Naive thymus-derived CD8-positive, alpha-beta T cell (primary cell): ENCODE measurements around the gene SLC6A1. TPM values are rescaled to one million over a fixed set of nuclear protein-coding genes. Genes with fewer than 3 reads are reported as not detected.

ENCODE experiments used
- ATAC-seq, 2 donors: fragments of 150-1000 bp; cut with Tn5 transposase in 1 of 2; sonication (Bioruptor Pico), chemical (Tn5 transposase) in 1 of 2; 1 replicate in 1 of 2; 2 replicates in 1 of 2; pipeline ENCODE4 v1.10.0; 2021; ENCODE audit warnings: mild to moderate bottlenecking in 2 of 2, moderate library complexity in 2 of 2
- POLR2A ChIA-PET: fragments of 350-600 bp; sonication (Branson Sonifier 250); formaldehyde crosslinking; loops from one replicate; lab custom pipeline; 2021; ENCODE audit warnings: antibody characterized with exemption; lab: Charles Lee
- DNase-seq, 10 donors: peaks; one replicate each; pipeline versions ENCODE4 v3.0.0 to v3.0.0-alpha.2; 2020 to 2022
- H3K27ac Mint-ChIP-seq, 10 donors: one replicate each; pipeline ENCODE4 v1.8.0; 2020 to 2022; ENCODE audit warnings: mild to moderate bottlenecking in 10 of 10, mixed read lengths in 10 of 10, moderate library complexity in 4 of 10, inconsistent platforms in 1 of 10
- H3K27me3 Mint-ChIP-seq, 5 donors: one replicate each; pipeline ENCODE4 v1.8.0; 2021 to 2022; ENCODE audit warnings: mixed read lengths in 5 of 5
- H3K36me3 Mint-ChIP-seq, 3 donors: one replicate each; pipeline ENCODE4 v1.8.0; 2020 to 2022; ENCODE audit warnings: mixed read lengths in 3 of 3, mild to moderate bottlenecking in 2 of 3, inconsistent platforms in 1 of 3
- H3K4me1 Mint-ChIP-seq, 4 donors: one replicate each; pipeline ENCODE4 v1.8.0; 2021 to 2022; ENCODE audit warnings: mixed read lengths in 4 of 4
- H3K4me3 Mint-ChIP-seq, 10 donors: one replicate each; pipeline ENCODE4 v1.8.0; 2020 to 2022; ENCODE audit warnings: mild to moderate bottlenecking in 10 of 10, mixed read lengths in 10 of 10, moderate library complexity in 6 of 10, inconsistent platforms in 1 of 10
- H3K9me3 Mint-ChIP-seq, 9 donors: one replicate each; pipeline ENCODE4 v1.8.0; 2020 to 2022; ENCODE audit warnings: mixed read lengths in 9 of 9, mild to moderate bottlenecking in 3 of 9, inconsistent platforms in 1 of 9, moderate library complexity in 1 of 9
- polyA plus RNA-seq, 3 donors: library from polyadenylated mRNA; unstranded; fragments of 300-500 nt; fragmentation: Illumina TruSeq; gene quantifications; one replicate each; pipeline ENCODE4 v1.2.3, GENCODE V29; 2021
- total RNA-seq, 8 experiments: library from RNA in 2 of 8; stranded (reverse) in 2 of 8; gene quantifications; one replicate each; pipeline ENCODE4 v1.2.3 and lab custom pipeline; 2021 to 2026

The SLC6A1 gene
- total RNA-seq (not detected), polyA plus RNA-seq (not detected), total RNA-seq (lab: John Stamatoyannopoulos, UW) (0 reads per million in 6 experiments)

- no peaks in the 10 kb centered on the region for H3K9me3 Mint-ChIP-seq
- H3K4me1 Mint-ChIP-seq: peaks cover 5 to 13% (median 9%) of the 10 kb centered on the region in 4 donors
- H3K27ac Mint-ChIP-seq: peak within 1 kb of the TSS in 1 of 10 donors; percentile 71
- peak within 1 kb of the TSS; percentile 35 to 88 (median 68) for H3K4me3 Mint-ChIP-seq
- ATAC-seq: no peak
- no peaks in the 10 kb centered on the region for H3K36me3 Mint-ChIP-seq
- POLR2A ChIA-PET: no interaction called here
- no peak for DNase-seq
- H3K27me3 Mint-ChIP-seq: peaks cover 39 to 94% (median 55%) of the 10 kb centered on the region in 5 donors
Observed at GRCh38 chr3:10992017-10992942, at the start of gene SLC6A1. SLC6A1 (plus strand) TSS chr3:10992748; CDS start chr3:11017212, 24,464 bp downstream.

- H3K36me3 Mint-ChIP-seq: peaks cover 0 to 2% (median 0%) of the 10 kb centered on the region in 3 donors
Observed at GRCh38 chr3:10944866-10945265, 47.7 kb upstream of the SLC6A1 start.

GRCh38 chr3:10945683-10946287 lies 46.8 kb upstream of the SLC6A1 start:
- peaks cover 4 to 50% (median 21%) of the 10 kb centered on the region in 5 donors for H3K27me3 Mint-ChIP-seq
- peak; percentile 45 to 64 for ATAC-seq

More at GRCh38 chr3:10944866-10945265, 47.7 kb upstream of the SLC6A1 start:
- Mint-ChIP-seq H3K27me3 (peaks cover 4 to 45% (median 23%) of the 10 kb centered on the region in 5 donors), H3K9me3 (peaks cover 0 to 7% (median 0%) of the 10 kb centered on the region in 9 donors), H3K27ac (peak overlapping the region in 1 of 10 donors; percentile 60), H3K4me3 (no peak overlapping the region), H3K4me1 (no peaks in the 10 kb centered on the region)
- peak in 1 of 10 donors; percentile 43 for DNase-seq
- ATAC-seq: no peak
- POLR2A ChIA-PET: no interaction called here

GRCh38 chr3:10946526-10946925 lies 46.0 kb upstream of the SLC6A1 start:
- no peak overlapping the region for H3K27ac Mint-ChIP-seq

More at GRCh38 chr3:10945683-10946287, 46.8 kb upstream of the SLC6A1 start:
- Mint-ChIP-seq H3K4me1 (no peaks in the 10 kb centered on the region), H3K4me3 (no peak overlapping the region), H3K27ac (no peak overlapping the region), H3K9me3 (peaks cover 0 to 7% (median 0%) of the 10 kb centered on the region in 9 donors), H3K36me3 (peaks cover 0 to 2% (median 0%) of the 10 kb centered on the region in 3 donors)
- POLR2A ChIA-PET: no interaction called here
- peak; percentile 7 to 64 (median 28) for DNase-seq

GRCh38 chr3:10948326-10948725 lies 44.2 kb upstream of the SLC6A1 start:
- Mint-ChIP-seq H3K4me3 (no peak overlapping the region), H3K27me3 (peaks cover 2 to 55% (median 25%) of the 10 kb centered on the region in 5 donors), H3K36me3 (no peaks in the 10 kb centered on the region), H3K9me3 (no peaks in the 10 kb centered on the region), H3K4me1 (peaks cover 0 to 2% (median 0%) of the 10 kb centered on the region in 4 donors), H3K27ac (peak overlapping the region in 1 of 10 donors; percentile 40)
- POLR2A ChIA-PET: no interaction called here
- ATAC-seq (no peak), DNase-seq (no peak)

More at GRCh38 chr3:10946526-10946925, 46.0 kb upstream of the SLC6A1 start:
- H3K9me3 Mint-ChIP-seq: peaks cover 0 to 7% (median 0%) of the 10 kb centered on the region in 9 donors
- no peak for DNase-seq
- peaks cover 0 to 2% (median 0%) of the 10 kb centered on the region in 4 donors for H3K4me1 Mint-ChIP-seq
- peaks cover 4 to 56% (median 21%) of the 10 kb centered on the region in 5 donors for H3K27me3 Mint-ChIP-seq
- no peak overlapping the region for H3K4me3 Mint-ChIP-seq
- ATAC-seq: no peak
- POLR2A ChIA-PET: no interaction called here
- peaks cover 0 to 2% (median 0%) of the 10 kb centered on the region in 3 donors for H3K36me3 Mint-ChIP-seq

- Mint-ChIP-seq H3K27me3 (peaks cover 0 to 47% (median 23%) of the 10 kb centered on the region in 5 donors), H3K4me1 (peaks cover 0 to 2% (median 0%) of the 10 kb centered on the region in 4 donors), H3K4me3 (no peak overlapping the region), H3K9me3 (no peaks in the 10 kb centered on the region), H3K27ac (no peak overlapping the region), H3K36me3 (no peaks in the 10 kb centered on the region)
- no peak for ATAC-seq
- no peak for DNase-seq
- POLR2A ChIA-PET: no interaction called here
Observed at GRCh38 chr3:10949197-10949596, 43.4 kb upstream of the SLC6A1 start.

GRCh38 chr3:10950476-10951294 lies 41.9 kb upstream of the SLC6A1 start:
- POLR2A ChIA-PET: no interaction called here
- H3K4me1 Mint-ChIP-seq: peaks cover 0 to 2% (median 0%) of the 10 kb centered on the region in 4 donors
- H3K36me3 Mint-ChIP-seq: no peaks in the 10 kb centered on the region
- H3K4me3 Mint-ChIP-seq: no peak overlapping the region
- DNase-seq (no peak), ATAC-seq (no peak)
- peaks cover 2 to 36% (median 16%) of the 10 kb centered on the region in 5 donors for H3K27me3 Mint-ChIP-seq
- no peak overlapping the region for H3K27ac Mint-ChIP-seq
- H3K9me3 Mint-ChIP-seq: no peaks in the 10 kb centered on the region

- POLR2A ChIA-PET: no interaction called here
Observed at GRCh38 chr3:10951295-10951926, 41.1 kb upstream of the SLC6A1 start.

GRCh38 chr3:10952525-10952924 lies 40.0 kb upstream of the SLC6A1 start:
- Mint-ChIP-seq H3K27ac (no peak overlapping the region), H3K9me3 (no peaks in the 10 kb centered on the region), H3K4me1 (peaks cover 0 to 2% (median 0%) of the 10 kb centered on the region in 4 donors), H3K36me3 (no peaks in the 10 kb centered on the region), H3K4me3 (no peak overlapping the region), H3K27me3 (peaks cover 2 to 31% (median 14%) of the 10 kb centered on the region in 5 donors)
- POLR2A ChIA-PET: no interaction called here
- no peak for ATAC-seq
- DNase-seq: no peak

More at GRCh38 chr3:10951295-10951926, 41.1 kb upstream of the SLC6A1 start:
- H3K4me1 Mint-ChIP-seq: peaks cover 0 to 2% (median 0%) of the 10 kb centered on the region in 4 donors
- ATAC-seq: no peak
- no peaks in the 10 kb centered on the region for H3K9me3 Mint-ChIP-seq
- H3K27ac Mint-ChIP-seq: no peak overlapping the region
- no peak overlapping the region for H3K4me3 Mint-ChIP-seq
- H3K36me3 Mint-ChIP-seq: no peaks in the 10 kb centered on the region
- peaks cover 2 to 36% (median 15%) of the 10 kb centered on the region in 5 donors for H3K27me3 Mint-ChIP-seq
- DNase-seq: no peak

- no peak overlapping the region for H3K4me3 Mint-ChIP-seq
- peaks cover 2 to 19% (median 13%) of the 10 kb centered on the region in 5 donors for H3K27me3 Mint-ChIP-seq
- no peak for ATAC-seq
- POLR2A ChIA-PET: no interaction called here
- no peaks in the 10 kb centered on the region for H3K9me3 Mint-ChIP-seq
- H3K27ac Mint-ChIP-seq: no peak overlapping the region
- DNase-seq: no peak
- H3K36me3 Mint-ChIP-seq: no peaks in the 10 kb centered on the region
- peaks cover 0 to 2% (median 0%) of the 10 kb centered on the region in 4 donors for H3K4me1 Mint-ChIP-seq
Observed at GRCh38 chr3:10954740-10955139, 37.8 kb upstream of the SLC6A1 start.

GRCh38 chr3:10955711-10956453 lies 36.7 kb upstream of the SLC6A1 start:
- Mint-ChIP-seq H3K9me3 (no peaks in the 10 kb centered on the region), H3K4me3 (no peak overlapping the region), H3K27ac (no peak overlapping the region), H3K27me3 (peaks cover 3 to 17% (median 7%) of the 10 kb centered on the region in 5 donors), H3K4me1 (peaks cover 0 to under 1% (median 0%) of the 10 kb centered on the region in 4 donors), H3K36me3 (no peaks in the 10 kb centered on the region)
- no peak for ATAC-seq
- DNase-seq: no peak
- POLR2A ChIA-PET: no interaction called here
